ENCODE results near the gene CDH11. TPM values are rescaled to one million over a fixed set of nuclear protein-coding genes. Genes with fewer than 3 reads are reported as not detected.

CDH11 gene
- total and polyA plus RNA-seq, 2 donors (not counting 1 experiment from before 2014, with no cell fraction given), result 220 to 335 TPM

DNA sequence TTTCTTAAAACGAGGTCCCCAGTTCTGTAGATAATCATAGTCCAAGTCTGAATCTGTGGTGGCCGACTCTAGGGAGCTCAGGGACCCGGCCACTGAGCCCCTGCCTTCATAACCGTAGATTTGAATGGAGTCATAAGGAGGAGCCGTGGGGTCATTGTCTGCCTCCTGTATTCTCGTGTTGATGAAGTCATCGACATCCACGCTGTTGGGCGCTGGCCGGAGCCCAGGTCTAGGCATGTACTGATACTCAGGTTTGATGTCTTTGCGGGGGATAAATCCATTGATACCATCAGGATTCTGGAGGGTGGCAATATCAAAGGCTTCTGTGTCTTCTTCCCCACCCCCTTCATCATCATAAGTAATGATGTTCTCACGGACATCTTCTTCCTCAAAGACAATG is 174.2 kb downstream of the CDH11 start:
- Histone ChIP-seq H2AFZ (ENCODE audit: low read length) (no peak overlapping the region), H3K9ac (ENCODE audit: insufficient read depth, low read length) (no peak overlapping the region), H3K4me1 (ENCODE audit: control insufficient read depth, extremely low read depth, insufficient read depth, low read length) (no peaks in the 10 kb centered on the region), H3K4me3 (replicated peaks in 1 of 4; ENCODE audit: control extremely low read depth in 1 of 4, insufficient read depth in 1 of 4, low read depth in 3 of 4, low read length in 4 of 4) (no peak overlapping the region), H3K4me2 (ENCODE audit: extremely low read depth, insufficient read depth, low read length) (no peak overlapping the region), H3K27me3 (ENCODE audit: control insufficient read depth, insufficient read depth, low read length) (no peaks in the 10 kb centered on the region), H3K9me3 (ENCODE audit: control insufficient read depth, insufficient read depth, low read depth, low read length) (no peaks in the 10 kb centered on the region), H3K36me3 (ENCODE audit: control insufficient read depth, insufficient read depth, low read length) (peaks cover 10% of the 10 kb centered on the region), H3K27ac (ENCODE audit: insufficient read depth, low read length) (no peak overlapping the region), H3K79me2 (ENCODE audit: control insufficient read depth, insufficient read depth, low read length) (no peaks in the 10 kb centered on the region), H4K20me1 (ENCODE audit: control insufficient read depth, extremely low read depth, insufficient read depth, low read length) (no peaks in the 10 kb centered on the region)
- TF ChIP-seq, protein P1, sequence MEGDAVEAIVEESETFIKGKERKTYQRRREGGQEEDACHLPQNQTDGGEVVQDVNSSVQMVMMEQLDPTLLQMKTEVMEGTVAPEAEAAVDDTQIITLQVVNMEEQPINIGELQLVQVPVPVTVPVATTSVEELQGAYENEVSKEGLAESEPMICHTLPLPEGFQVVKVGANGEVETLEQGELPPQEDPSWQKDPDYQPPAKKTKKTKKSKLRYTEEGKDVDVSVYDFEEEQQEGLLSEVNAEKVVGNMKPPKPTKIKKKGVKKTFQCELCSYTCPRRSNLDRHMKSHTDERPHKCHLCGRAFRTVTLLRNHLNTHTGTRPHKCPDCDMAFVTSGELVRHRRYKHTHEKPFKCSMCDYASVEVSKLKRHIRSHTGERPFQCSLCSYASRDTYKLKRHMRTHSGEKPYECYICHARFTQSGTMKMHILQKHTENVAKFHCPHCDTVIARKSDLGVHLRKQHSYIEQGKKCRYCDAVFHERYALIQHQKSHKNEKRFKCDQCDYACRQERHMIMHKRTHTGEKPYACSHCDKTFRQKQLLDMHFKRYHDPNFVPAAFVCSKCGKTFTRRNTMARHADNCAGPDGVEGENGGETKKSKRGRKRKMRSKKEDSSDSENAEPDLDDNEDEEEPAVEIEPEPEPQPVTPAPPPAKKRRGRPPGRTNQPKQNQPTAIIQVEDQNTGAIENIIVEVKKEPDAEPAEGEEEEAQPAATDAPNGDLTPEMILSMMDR (conservative IDR thresholded peaks at IDR 0.05 in 1 of 2, IDR thresholded peaks at IDR 0.05 in 1 of 2; ENCODE audit: low read depth in 1 of 2, low read length in 2 of 2), result no peak
- TF ChIP-seq EZH2 (IDR thresholded peaks at IDR 0.05; ENCODE audit: low read length, missing control alignments), result no peak
- no peak for DNase-seq (ENCODE audit: low read depth in 2 of 2)

- TF ChIP-seq EZH2 (IDR thresholded peaks at IDR 0.05; ENCODE audit: low read length, missing control alignments), result no peak
- TF ChIP-seq, protein P1 (conservative IDR thresholded peaks at IDR 0.05 in 1 of 2, IDR thresholded peaks at IDR 0.05 in 1 of 2; ENCODE audit: low read depth in 1 of 2, low read length in 2 of 2), result no peak
- no peak overlapping the region for H3K9ac ChIP-seq (ENCODE audit: insufficient read depth, low read length)
- H3K36me3 ChIP-seq (ENCODE audit: control insufficient read depth, insufficient read depth, low read length), result no peaks in the 10 kb centered on the region
- peak; percentile 8 to 52 for DNase-seq (ENCODE audit: low read depth in 2 of 2)
- H3K9me3 ChIP-seq (ENCODE audit: control insufficient read depth, insufficient read depth, low read depth, low read length), result no peaks in the 10 kb centered on the region
- H3K4me3 ChIP-seq (replicated peaks in 1 of 4; ENCODE audit: control extremely low read depth in 1 of 4, insufficient read depth in 1 of 4, low read depth in 3 of 4, low read length in 4 of 4), result no peak overlapping the region
- H3K4me2 ChIP-seq (ENCODE audit: extremely low read depth, insufficient read depth, low read length), result no peak overlapping the region
- H4K20me1 ChIP-seq (ENCODE audit: control insufficient read depth, extremely low read depth, insufficient read depth, low read length), result no peaks in the 10 kb centered on the region
- no peak overlapping the region for H3K27ac ChIP-seq (ENCODE audit: insufficient read depth, low read length)
- H3K4me1 ChIP-seq (ENCODE audit: control insufficient read depth, extremely low read depth, insufficient read depth, low read length), result no peaks in the 10 kb centered on the region
- no peak overlapping the region for H2AFZ ChIP-seq (ENCODE audit: low read length)
- H3K27me3 ChIP-seq (ENCODE audit: control insufficient read depth, insufficient read depth, low read length), result no peaks in the 10 kb centered on the region
- H3K79me2 ChIP-seq (ENCODE audit: control insufficient read depth, insufficient read depth, low read length), result no peaks in the 10 kb centered on the region
Measured at GRCh38 chr16:64933885-64934284, 188.0 kb downstream of the CDH11 start.

GRCh38 chr16:64926476-64926875 is 195.4 kb downstream of the CDH11 start:
- Histone ChIP-seq H3K27ac (ENCODE audit: insufficient read depth, low read length) (no peak overlapping the region), H3K4me3 (replicated peaks in 1 of 4; ENCODE audit: control extremely low read depth in 1 of 4, insufficient read depth in 1 of 4, low read depth in 3 of 4, low read length in 4 of 4) (no peak overlapping the region), H3K4me2 (ENCODE audit: extremely low read depth, insufficient read depth, low read length) (no peak overlapping the region), H3K79me2 (ENCODE audit: control insufficient read depth, insufficient read depth, low read length) (no peaks in the 10 kb centered on the region), H4K20me1 (ENCODE audit: control insufficient read depth, extremely low read depth, insufficient read depth, low read length) (no peaks in the 10 kb centered on the region), H2AFZ (ENCODE audit: low read length) (no peak overlapping the region), H3K36me3 (ENCODE audit: control insufficient read depth, insufficient read depth, low read length) (no peaks in the 10 kb centered on the region), H3K9ac (ENCODE audit: insufficient read depth, low read length) (no peak overlapping the region), H3K9me3 (ENCODE audit: control insufficient read depth, insufficient read depth, low read depth, low read length) (no peaks in the 10 kb centered on the region), H3K4me1 (ENCODE audit: control insufficient read depth, extremely low read depth, insufficient read depth, low read length) (no peaks in the 10 kb centered on the region), H3K27me3 (ENCODE audit: control insufficient read depth, insufficient read depth, low read length) (no peaks in the 10 kb centered on the region)
- DNase-seq (ENCODE audit: low read depth in 2 of 2), result no peak
- TF ChIP-seq, protein P1 (conservative IDR thresholded peaks at IDR 0.05 in 1 of 2, IDR thresholded peaks at IDR 0.05 in 1 of 2; ENCODE audit: low read depth in 1 of 2, low read length in 2 of 2), result no peak
- TF ChIP-seq EZH2 (IDR thresholded peaks at IDR 0.05; ENCODE audit: low read length, missing control alignments), result no peak
